DOHH2 (cell line): ENCODE measurements around the gene ANKHD1.

Source experiments
- EZH2phosphoT487 ChIP-seq: fragments of 200-600 bp; sonication (generic); IDR thresholded peaks from 2 replicates; pipeline ENCODE4 v1.6.1; 2017; ENCODE audit warnings: borderline replicate concordance, mild to moderate bottlenecking, antibody characterized with exemption, low read length, moderate library complexity, mixed read lengths
- TF ChIP-seq, protein P1 (sequence below): fragments of 200-600 bp; sonication (generic); IDR thresholded peaks from one replicate; pipeline ENCODE4 v1.5.1; 2014; ENCODE audit warnings: antibody characterized with exemption, mild to moderate bottlenecking, low read depth, low read length; ENCODE audit not compliant: poor library complexity, severe bottlenecking

DNA sequence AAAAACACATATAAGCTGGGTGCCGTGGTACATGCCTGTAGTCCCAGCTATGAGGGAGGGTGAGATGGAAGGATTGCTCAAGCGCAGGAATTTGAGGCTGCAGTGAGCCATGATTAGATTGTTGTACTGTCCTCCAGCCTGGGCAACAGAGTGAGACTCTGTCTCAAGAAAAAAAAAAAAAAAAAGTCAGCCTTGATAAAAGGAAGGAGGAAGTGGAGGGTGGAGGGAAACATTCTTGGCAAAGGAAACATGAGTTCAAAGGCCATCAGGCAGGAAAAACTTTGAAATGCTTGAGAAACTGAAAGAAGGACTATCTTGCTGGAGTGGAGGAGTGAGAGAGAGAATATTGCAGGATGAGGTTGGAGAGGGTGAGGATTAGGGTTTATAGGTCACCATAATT, 18.3 kb upstream of the ANKHD1 start:
- TF ChIP-seq, protein P1, sequence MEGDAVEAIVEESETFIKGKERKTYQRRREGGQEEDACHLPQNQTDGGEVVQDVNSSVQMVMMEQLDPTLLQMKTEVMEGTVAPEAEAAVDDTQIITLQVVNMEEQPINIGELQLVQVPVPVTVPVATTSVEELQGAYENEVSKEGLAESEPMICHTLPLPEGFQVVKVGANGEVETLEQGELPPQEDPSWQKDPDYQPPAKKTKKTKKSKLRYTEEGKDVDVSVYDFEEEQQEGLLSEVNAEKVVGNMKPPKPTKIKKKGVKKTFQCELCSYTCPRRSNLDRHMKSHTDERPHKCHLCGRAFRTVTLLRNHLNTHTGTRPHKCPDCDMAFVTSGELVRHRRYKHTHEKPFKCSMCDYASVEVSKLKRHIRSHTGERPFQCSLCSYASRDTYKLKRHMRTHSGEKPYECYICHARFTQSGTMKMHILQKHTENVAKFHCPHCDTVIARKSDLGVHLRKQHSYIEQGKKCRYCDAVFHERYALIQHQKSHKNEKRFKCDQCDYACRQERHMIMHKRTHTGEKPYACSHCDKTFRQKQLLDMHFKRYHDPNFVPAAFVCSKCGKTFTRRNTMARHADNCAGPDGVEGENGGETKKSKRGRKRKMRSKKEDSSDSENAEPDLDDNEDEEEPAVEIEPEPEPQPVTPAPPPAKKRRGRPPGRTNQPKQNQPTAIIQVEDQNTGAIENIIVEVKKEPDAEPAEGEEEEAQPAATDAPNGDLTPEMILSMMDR: no peak
- no peak for TF ChIP-seq EZH2phosphoT487
